AG04449 (cell line): ENCODE measurements around the gene GPR6.

Source experiments
- CTCF ChIA-PET: fragments of 350-600 bp; formaldehyde crosslinking; extraction: SDS; loops from one replicate; lab custom pipeline; 2021; ENCODE audit warnings: antibody characterized with exemption; lab: Yijun Ruan, JAX
- POLR2A ChIA-PET: fragments of 400-600, 350-600 bp; formaldehyde crosslinking; extraction: SDS; loops from one replicate; lab custom pipeline; 2020; ENCODE audit warnings: antibody characterized with exemption, inconsistent platforms; lab: Yijun Ruan, JAX
- DNase-seq: peaks from one replicate; pipeline ENCODE4 v3.0.0-alpha.2; 2010; ENCODE audit warnings: low read depth, low spot score
- H3K4me3 ChIP-seq: 2 replicates; pipeline ENCODE4 v1.5.1; 2011; ENCODE audit warnings: low read depth, mild to moderate bottlenecking, control low read depth, low read length
- CTCF ChIP-seq: IDR thresholded peaks from one replicate; pipeline ENCODE4 v1.5.1; 2011; ENCODE audit warnings: mild to moderate bottlenecking, moderate library complexity, low read length, control low read depth, inconsistent platforms; ENCODE audit not compliant: insufficient read depth; ENCODE audit errors: missing control alignments

Gene GPR6

GRCh38 chr6:110017306-110017705, 39.2 kb downstream of the GPR6 start:
- ChIA-PET POLR2A (no interaction called here), CTCF (interaction anchor here (2.0 kb wide), 1 partner anchor 22 kb away, joined by 8 read pairs; no protein-coding TSS in a partner anchor)
- H3K4me3 ChIP-seq = no peak overlapping the region
- no peak for DNase-seq
- no peak for TF ChIP-seq CTCF

GRCh38 chr6:110017946-110018345, 39.8 kb downstream of the GPR6 start:
- H3K4me3 ChIP-seq = no peak overlapping the region
- ChIA-PET POLR2A (no interaction called here), CTCF (interaction anchor here (2.0 kb wide), 1 partner anchor 22 kb away, joined by 8 read pairs; no protein-coding TSS in a partner anchor)
- DNase-seq = no peak
- TF ChIP-seq CTCF = no peak

DNA sequence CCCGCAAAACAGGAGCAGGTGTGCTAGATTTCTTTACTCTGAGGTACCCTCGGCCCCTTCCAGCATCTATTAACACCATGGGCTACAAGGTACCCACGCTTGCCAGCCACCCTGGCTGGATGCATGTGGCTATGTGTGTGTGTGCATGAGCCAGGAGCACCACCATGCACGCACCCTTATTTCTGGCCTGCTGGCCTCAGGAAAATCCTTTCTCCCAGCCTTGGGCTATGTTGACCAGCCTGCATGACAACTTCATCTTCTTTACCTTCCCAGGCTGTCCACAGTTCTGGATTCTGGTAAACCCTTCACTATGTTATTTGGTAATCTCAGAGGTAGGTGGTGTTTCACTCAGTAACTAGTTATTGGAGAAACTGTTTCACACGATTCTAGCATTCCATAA, 40.4 kb downstream of the GPR6 start:
- POLR2A ChIA-PET = no interaction called here
- H3K4me3 ChIP-seq = no peak overlapping the region
- CTCF ChIA-PET = interaction anchor here (4.0 kb wide), 1 partner anchor 21 kb away, joined by 19 read pairs; no protein-coding TSS in a partner anchor
- no peak for TF ChIP-seq CTCF
- DNase-seq = no peak

- ChIA-PET POLR2A (no interaction called here), CTCF (interaction anchor here (4.0 kb wide), 1 partner anchor 19 kb away, joined by 19 read pairs; no protein-coding TSS in a partner anchor)
- H3K4me3 ChIP-seq = no peak overlapping the region
- no peak for TF ChIP-seq CTCF
- no peak for DNase-seq
Observed at GRCh38 chr6:110020888-110021287, 42.8 kb downstream of the GPR6 start.

- POLR2A ChIA-PET = no interaction called here
- DNase-seq = no peak
- TF ChIP-seq CTCF = no peak
- CTCF ChIA-PET = interaction anchor here (8.7 kb wide), 1 partner anchor 10 kb away, joined by 78 read pairs; no protein-coding TSS in a partner anchor
- H3K4me3 ChIP-seq = no peak overlapping the region
Observed at GRCh38 chr6:110029144-110029543, 51.0 kb downstream of the GPR6 start.
